MM.1S (cell line): ENCODE measurements around the gene HELQ.

Experiments
- DNase-seq: peaks from one replicate; pipeline ENCODE4 v3.0.0-alpha.2; 2015
- H2AFZ ChIP-seq: fragments of 300-600 bp; sonication (generic); 2 replicates; pipeline ENCODE4 v1.6.0; 2016; ENCODE audit warnings: antibody characterized with exemption, low read length
- H3F3A ChIP-seq: fragments of 300-600 bp; sonication (generic); 2 replicates; pipeline ENCODE4 v1.6.1; 2016; ENCODE audit warnings: mild to moderate bottlenecking, antibody characterized with exemption, low read length, moderate library complexity, mixed read lengths; ENCODE audit not compliant: insufficient read depth
- H3K27ac ChIP-seq: fragments of 300-600 bp; sonication (generic); 2 replicates; pipeline ENCODE4 v1.5.1; 2016; ENCODE audit warnings: mild to moderate bottlenecking, low read length
- H3K27me3 ChIP-seq: fragments of 300-600 bp; sonication (generic); replicated peaks from 2 replicates; pipeline ENCODE4 v1.6.0; 2016; ENCODE audit warnings: low read length; ENCODE audit not compliant: insufficient read depth
- H3K36me3 ChIP-seq: fragments of 300-600 bp; sonication (generic); replicated peaks from 2 replicates; pipeline ENCODE4 v1.6.1; 2016; ENCODE audit warnings: mild to moderate bottlenecking, low read length, mixed read lengths; ENCODE audit not compliant: insufficient read depth
- H3K4me1 ChIP-seq: fragments of 300-600 bp; sonication (generic); 2 replicates; pipeline ENCODE4 v1.6.1; 2016; ENCODE audit warnings: low read length, mixed read lengths
- H3K4me2 ChIP-seq: fragments of 300-600 bp; sonication (generic); 2 replicates; pipeline ENCODE4 v1.6.0; 2016; ENCODE audit warnings: low read depth, low read length
- H3K4me3 ChIP-seq: fragments of 300-600 bp; sonication (generic); 2 replicates; pipeline ENCODE4 v1.5.1; 2016; ENCODE audit warnings: low read length, mixed read lengths
- H3K79me2 ChIP-seq: fragments of 300-600 bp; sonication (generic); 2 replicates; pipeline ENCODE4 v1.6.1; 2016; ENCODE audit warnings: mixed run types, low read length, mixed read lengths
- H3K9ac ChIP-seq: fragments of 300-600 bp; sonication (generic); 2 replicates; pipeline ENCODE4 v1.6.1; 2016; ENCODE audit warnings: low read length, mixed read lengths
- H3K9me2 ChIP-seq: fragments of 300-600 bp; sonication (generic); replicated peaks from 2 replicates; pipeline ENCODE4 v1.6.1; 2016; ENCODE audit warnings: mild to moderate bottlenecking, low read length, mixed read lengths; ENCODE audit not compliant: insufficient read depth
- H3K9me3 ChIP-seq: fragments of 300-600 bp; sonication (generic); replicated peaks from 2 replicates; pipeline ENCODE4 v1.6.1; 2016; ENCODE audit warnings: mild to moderate bottlenecking, low read length, mixed read lengths; ENCODE audit not compliant: insufficient read depth
- H4K20me1 ChIP-seq: fragments of 300-600 bp; sonication (generic); 2 replicates; pipeline ENCODE4 v1.6.1; 2016; ENCODE audit warnings: mild to moderate bottlenecking, low read length, moderate library complexity, mixed read lengths; ENCODE audit not compliant: insufficient read depth
- CTCF ChIP-seq: fragments of 300-600 bp; sonication (generic); IDR thresholded peaks from 2 replicates; pipeline ENCODE4 v1.5.1; 2016; ENCODE audit warnings: antibody characterized with exemption, low read length, mixed read lengths
- EZH2 ChIP-seq: fragments of 300-600 bp; sonication (generic); optimal IDR thresholded peaks from 2 replicates; pipeline ENCODE3; 2017; ENCODE audit warnings: low read depth, mild to moderate bottlenecking, antibody characterized with exemption, low read length, mixed read lengths
- EZH2phosphoT487 ChIP-seq: fragments of 300-600 bp; sonication (generic); IDR thresholded peaks from 2 replicates; pipeline ENCODE4 v1.6.1; 2018; ENCODE audit warnings: antibody characterized with exemption, low read length

The HELQ gene

GRCh38 chr4:83369831-83370639, 85.6 kb downstream of the HELQ start:
- Histone ChIP-seq H3K4me3 (no peak overlapping the region), H3K36me3 (no peaks in the 10 kb centered on the region), H3K9ac (no peak overlapping the region), H3K79me2 (no peaks in the 10 kb centered on the region), H3F3A (no peaks in the 10 kb centered on the region), H3K27ac (no peak overlapping the region), H3K4me2 (no peak overlapping the region), H3K27me3 (no peaks in the 10 kb centered on the region), H2AFZ (no peak overlapping the region), H4K20me1 (no peaks in the 10 kb centered on the region), H3K9me3 (no peaks in the 10 kb centered on the region), H3K9me2 (no peaks in the 10 kb centered on the region), H3K4me1 (peaks cover 10% of the 10 kb centered on the region)
- no peak for DNase-seq
- TF ChIP-seq EZH2 (no peak), EZH2phosphoT487 (no peak), CTCF (no peak)

GRCh38 chr4:83364312-83364711, 91.3 kb downstream of the HELQ start:
- Histone ChIP-seq H3K4me3 (no peak overlapping the region), H3K4me2 (no peak overlapping the region)

GRCh38 chr4:83362492-83363329, 92.9 kb downstream of the HELQ start:
- no peak overlapping the region for H3K4me3 ChIP-seq
- H3K36me3 ChIP-seq: no peaks in the 10 kb centered on the region
- no peaks in the 10 kb centered on the region for H3K27me3 ChIP-seq
- H3F3A ChIP-seq: no peaks in the 10 kb centered on the region
- H3K9me3 ChIP-seq: no peaks in the 10 kb centered on the region
- H3K27ac ChIP-seq: no peak overlapping the region
- peaks cover 8% of the 10 kb centered on the region for H3K4me1 ChIP-seq
- no peak overlapping the region for H3K4me2 ChIP-seq
- DNase-seq: peak; percentile 32
- no peak overlapping the region for H3K9ac ChIP-seq
- H4K20me1 ChIP-seq: no peaks in the 10 kb centered on the region
- TF ChIP-seq CTCF: peak; percentile 53
- TF ChIP-seq EZH2: no peak
- no peaks in the 10 kb centered on the region for H3K79me2 ChIP-seq
- no peak overlapping the region; the same call in 1 of the 2 replicates for H2AFZ ChIP-seq
- no peaks in the 10 kb centered on the region for H3K9me2 ChIP-seq

More at GRCh38 chr4:83364312-83364711, 91.3 kb downstream of the HELQ start:
- Histone ChIP-seq H3K9me2 (no peaks in the 10 kb centered on the region), H3K27me3 (no peaks in the 10 kb centered on the region), H3K36me3 (no peaks in the 10 kb centered on the region), H3K27ac (no peak overlapping the region), H4K20me1 (no peaks in the 10 kb centered on the region), H3K9me3 (no peaks in the 10 kb centered on the region), H3K79me2 (no peaks in the 10 kb centered on the region), H3K9ac (no peak overlapping the region), H3K4me1 (peaks cover 10% of the 10 kb centered on the region), H2AFZ (no peak overlapping the region), H3F3A (no peaks in the 10 kb centered on the region)
- TF ChIP-seq EZH2 (no peak), CTCF (no peak), EZH2phosphoT487 (no peak)
- no peak for DNase-seq
